Keratinocyte (primary cell): ENCODE results near the gene CIAPIN1. TPM values are rescaled to one million over a fixed set of nuclear protein-coding genes. Genes with fewer than 3 reads are reported as not detected.
A peak's percentile ranks its signal among the peaks of the same experiment; 100 is the strongest.

ENCODE experiments used
- DNase-seq: peaks from one replicate; pipeline ENCODE4 v3.0.0-alpha.2; 2011; ENCODE audit warnings: low read depth, missing footprints, low spot score
- FAIRE-seq: peaks from 2 replicates; lab custom pipeline; 2011; peaks lifted over from hg19 to GRCh38; lab: Jason Lieb, UNC
- H2AFZ ChIP-seq: 2 replicates; pipeline ENCODE4 v1.6.0; 2012; ENCODE audit warnings: low read length, control low read depth, inconsistent platforms; ENCODE audit not compliant: control insufficient read depth
- H3K27ac ChIP-seq: 2 replicates; pipeline ENCODE4 v1.5.1; 2011; ENCODE audit warnings: low read length; ENCODE audit not compliant: control insufficient read depth, insufficient read depth
- H3K27me3 ChIP-seq: 3 replicates; pipeline ENCODE4 v1.6.0; 2011; ENCODE audit warnings: low read length; ENCODE audit not compliant: control insufficient read depth, insufficient read depth; ENCODE audit errors: extremely low read depth
- H3K36me3 ChIP-seq, 2 experiments: 2 replicates in 1 of 2; 3 replicates in 1 of 2; pipeline ENCODE4 v1.5.1; 2011; ENCODE audit warnings: low read length in 2 of 2, mild to moderate bottlenecking in 1 of 2; ENCODE audit not compliant: control insufficient read depth in 2 of 2, insufficient read depth in 2 of 2; ENCODE audit errors: extremely low read depth in 1 of 2
- H3K4me1 ChIP-seq: 3 replicates; pipeline ENCODE4 v1.5.1; 2011; ENCODE audit warnings: low read length; ENCODE audit not compliant: control insufficient read depth, insufficient read depth; ENCODE audit errors: extremely low read depth
- H3K4me2 ChIP-seq: 3 replicates; pipeline ENCODE4 v1.6.0; 2011; ENCODE audit warnings: low read depth, low read length; ENCODE audit not compliant: control insufficient read depth, insufficient read depth; ENCODE audit errors: extremely low read depth
- H3K4me3 ChIP-seq, 3 experiments: fragments of 200-600 bp in 1 of 3; sonication (generic) in 1 of 3; 2 replicates in 2 of 3; 3 replicates in 1 of 3; pipeline ENCODE4 v1.5.1; 2011 to 2016; ENCODE audit warnings: low read length in 3 of 3, mild to moderate bottlenecking in 3 of 3, control low read depth in 2 of 3, inconsistent platforms in 1 of 3, low read depth in 1 of 3, mixed read lengths in 1 of 3, mixed run types in 1 of 3, moderate library complexity in 1 of 3; ENCODE audit not compliant: control insufficient read depth in 2 of 3, insufficient read depth in 2 of 3; ENCODE audit errors: extremely low read depth in 1 of 3
- H3K79me2 ChIP-seq: 2 replicates; pipeline ENCODE4 v1.6.0; 2012; ENCODE audit warnings: low read length; ENCODE audit not compliant: control insufficient read depth, insufficient read depth
- H3K9ac ChIP-seq: 3 replicates; pipeline ENCODE4 v1.6.0; 2011; ENCODE audit warnings: low read length; ENCODE audit not compliant: control insufficient read depth, insufficient read depth; ENCODE audit errors: extremely low read depth
- H3K9me1 ChIP-seq: 3 replicates; pipeline ENCODE4 v1.6.0; 2011; ENCODE audit warnings: low read length; ENCODE audit not compliant: control insufficient read depth, insufficient read depth; ENCODE audit errors: extremely low read depth
- H3K9me3 ChIP-seq: 2 replicates; pipeline ENCODE4 v1.5.1; 2012; ENCODE audit warnings: low read depth, low read length; ENCODE audit not compliant: control insufficient read depth
- H4K20me1 ChIP-seq: 3 replicates; pipeline ENCODE4 v1.6.0; 2011; ENCODE audit warnings: low read length; ENCODE audit not compliant: control insufficient read depth, insufficient read depth; ENCODE audit errors: extremely low read depth
- CTCF ChIP-seq, 3 experiments: IDR thresholded peaks in 1 of 3; conservative IDR thresholded peaks in 1 of 3; optimal IDR thresholded peaks in 1 of 3; 2 replicates in 2 of 3; 3 replicates in 1 of 3; pipeline versions ENCODE3 to v1.5.1; 2011; ENCODE audit warnings: low read length in 3 of 3, mild to moderate bottlenecking in 3 of 3, moderate library complexity in 2 of 3, control low read depth in 1 of 3, inconsistent platforms in 1 of 3; ENCODE audit not compliant: insufficient read depth in 2 of 3; ENCODE audit errors: extremely low read depth in 1 of 3
- EZH2 ChIP-seq: IDR thresholded peaks from one replicate; pipeline ENCODE4 v1.6.1; 2012; ENCODE audit warnings: inconsistent platforms, mild to moderate bottlenecking, low read length, moderate library complexity
- dilution Hi-C: fragments of 300-500 bp; cut with MboI; formaldehyde crosslinking; loops from one replicate; pipeline ENCODE4 v1.7.0; 2020; ENCODE audit warnings: low sequenced_read_pairs; ENCODE audit not compliant: extremely low pct_ligation_motif_present
- polyA plus RNA-seq, 5 experiments: library from polyadenylated mRNA; depleted of rRNA in 3 of 5; stranded (reverse) in 3 of 5; stranded (forward) in 1 of 5; unstranded in 1 of 5; fragments of >200 nt; gene quantifications; 1 replicate in 1 of 5; 2 replicates in 3 of 5; 3 replicates in 1 of 5; pipeline versions ENCODE4 v1.2.1 to v1.2.3, GENCODE V29; 2011 to 2012; ENCODE audit warnings: missing spikeins in 2 of 5, low read depth in 1 of 5, low replicate concordance in 1 of 5

The CIAPIN1 gene
- polyA plus RNA-seq, 1 donor (not counting 4 experiments of a cell fraction or from before 2014, with no cell fraction given), result 75.4 TPM

DNA sequence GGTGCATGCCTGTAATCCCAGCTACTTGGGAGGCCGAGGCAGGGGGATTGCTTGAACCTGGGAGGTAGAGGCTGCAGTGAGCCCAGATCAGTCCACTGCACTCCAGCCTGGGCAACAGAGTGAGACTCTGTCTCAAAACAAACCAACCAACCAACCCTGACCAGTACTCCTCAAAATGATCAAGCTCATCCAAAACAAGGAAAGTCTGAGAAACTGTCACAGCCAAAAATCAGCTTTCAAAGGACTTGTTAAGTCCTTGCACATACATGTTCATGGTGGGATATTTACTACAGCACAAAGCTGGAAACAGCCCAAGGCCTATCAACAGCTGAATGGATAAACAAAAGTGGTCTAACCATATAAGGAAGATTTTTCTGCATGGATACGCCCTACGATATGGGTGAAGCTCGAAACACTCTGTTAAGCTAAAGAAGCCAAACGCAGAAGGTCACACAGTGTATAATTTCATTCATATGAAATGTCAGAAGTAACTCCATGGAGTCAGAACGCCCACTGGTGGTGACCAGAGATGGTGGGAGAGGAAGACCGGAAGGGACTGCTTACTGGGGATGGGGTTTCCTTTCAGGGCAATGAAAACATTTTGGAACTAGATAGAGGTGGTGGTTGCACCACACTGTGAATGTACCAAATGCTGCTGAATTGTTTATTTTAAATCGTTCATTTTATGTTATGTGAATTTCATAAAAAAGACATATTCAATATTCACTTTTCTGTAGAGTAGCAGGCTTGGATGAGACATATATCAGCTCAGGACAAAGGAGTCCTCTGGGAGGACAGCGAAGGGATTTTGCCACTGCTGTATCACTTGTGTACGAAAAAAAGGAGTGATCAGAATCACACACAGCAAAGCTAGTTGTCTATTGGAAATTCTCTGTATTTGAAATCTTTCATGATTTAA lies 24.9 kb downstream of the CIAPIN1 start:
- Histone ChIP-seq H3K9me1 (no peaks in the 10 kb centered on the region), H3K4me2 (no peak overlapping the region), H3K4me1 (peaks cover 18% of the 10 kb centered on the region), H3K79me2 (no peaks in the 10 kb centered on the region), H4K20me1 (no peaks in the 10 kb centered on the region), H2AFZ (no peak overlapping the region), H3K4me3 (no peak overlapping the region), H3K27ac (no peak overlapping the region), H3K9ac (no peak overlapping the region), H3K27me3 (no peaks in the 10 kb centered on the region), H3K36me3 (peaks cover 3 to 5% of the 10 kb centered on the region in 2 experiments), H3K9me3 (no peaks in the 10 kb centered on the region)
- dilution Hi-C loops, result no loop called here
- DNase-seq (no peak), FAIRE-seq (peak; percentile 34)
- TF ChIP-seq CTCF (optimal IDR thresholded peaks at IDR 0.05 in 1 of 3, IDR thresholded peaks at IDR 0.05 in 1 of 3, conservative IDR thresholded peaks at IDR 0.05 in 1 of 3; ENCODE audit: extremely low read depth in 1 of 3, insufficient read depth in 2 of 3, low read length in 3 of 3) (peak; percentile 52 to 77 (median 77)), EZH2 (no peak)

- no peaks in the 10 kb centered on the region for H3K36me3 ChIP-seq
- H3K4me2 ChIP-seq, result no peak overlapping the region
- no peak overlapping the region for H3K9ac ChIP-seq
- H3K27ac ChIP-seq, result no peak overlapping the region
- no peaks in the 10 kb centered on the region for H3K9me1 ChIP-seq
- no peak overlapping the region for H3K4me3 ChIP-seq
- H3K27me3 ChIP-seq, result no peaks in the 10 kb centered on the region
- H3K9me3 ChIP-seq, result no peaks in the 10 kb centered on the region
- H3K79me2 ChIP-seq, result no peaks in the 10 kb centered on the region
- H3K4me1 ChIP-seq, result peaks cover 23% of the 10 kb centered on the region
- FAIRE-seq (no peak), DNase-seq (no peak)
- no peaks in the 10 kb centered on the region for H4K20me1 ChIP-seq
- dilution Hi-C loops, result loop anchor here (5.0 to 10.0 kb wide), 2 partner anchors 75 to 112 kb away; no protein-coding TSS in a partner anchor
- H2AFZ ChIP-seq, result no peak overlapping the region
- TF ChIP-seq CTCF (optimal IDR thresholded peaks at IDR 0.05 in 1 of 3, IDR thresholded peaks at IDR 0.05 in 1 of 3, conservative IDR thresholded peaks at IDR 0.05 in 1 of 3; ENCODE audit: extremely low read depth in 1 of 3, insufficient read depth in 2 of 3, low read length in 3 of 3) (no peak), EZH2 (no peak)
Observed at GRCh38 chr16:57419506-57419905, 27.7 kb downstream of the CIAPIN1 start.
